PC-3 (cell line): ENCODE measurements around the gene C9orf50.

Experiments
- CTCF ChIP-seq: fragments of 300-600 bp; sonication (generic); conservative IDR thresholded peaks from 2 replicates; pipeline ENCODE4 v1.5.1; 2017; ENCODE audit warnings: antibody characterized with exemption, low read depth, mild to moderate bottlenecking, low read length
- EZH2 ChIP-seq: fragments of 300-600 bp; sonication (generic); IDR thresholded peaks from one replicate; pipeline ENCODE4 v1.6.1; 2017; ENCODE audit warnings: antibody characterized with exemption, mild to moderate bottlenecking, low read length; ENCODE audit not compliant: unreplicated experiment
- EZH2phosphoT487 ChIP-seq: fragments of 300-600 bp; sonication (generic); IDR thresholded peaks from 2 replicates; pipeline ENCODE4 v1.6.1; 2018; ENCODE audit warnings: mild to moderate bottlenecking, antibody characterized with exemption, low read length, borderline replicate concordance

GRCh38 chr9:129582855-129583254 lies 38.0 kb downstream of the C9orf50 start:
- TF ChIP-seq EZH2 (no peak), CTCF (no peak), EZH2phosphoT487 (no peak)
